Glutamatergic neuron (in vitro differentiated cells): ENCODE measurements around the gene PRKCE. TPM values are rescaled to one million over a fixed set of nuclear protein-coding genes. Genes with fewer than 3 reads are reported as not detected.

Experiments
- DNase-seq: peaks from one replicate; pipeline ENCODE4 v3.0.0; 2022
- H3K27ac Mint-ChIP-seq: one replicate; pipeline ENCODE4 v1.8.0; 2020; ENCODE audit warnings: mild to moderate bottlenecking, mixed read lengths, inconsistent platforms; ENCODE audit not compliant: unreplicated experiment
- H3K27me3 Mint-ChIP-seq: one replicate; pipeline ENCODE4 v1.8.0; 2020; ENCODE audit warnings: mild to moderate bottlenecking, moderate library complexity, mixed read lengths, inconsistent platforms; ENCODE audit not compliant: unreplicated experiment
- H3K36me3 Mint-ChIP-seq: one replicate; pipeline ENCODE4 v1.8.0; 2020; ENCODE audit warnings: mild to moderate bottlenecking, mixed read lengths, inconsistent platforms; ENCODE audit not compliant: unreplicated experiment
- H3K4me1 Mint-ChIP-seq: one replicate; pipeline ENCODE4 v1.8.0; 2020; ENCODE audit warnings: mild to moderate bottlenecking, low read depth, mixed read lengths, inconsistent platforms; ENCODE audit not compliant: unreplicated experiment
- H3K4me3 Mint-ChIP-seq: one replicate; pipeline ENCODE4 v1.8.0; 2020; ENCODE audit warnings: mild to moderate bottlenecking, mixed read lengths, inconsistent platforms; ENCODE audit not compliant: unreplicated experiment
- H3K9me3 Mint-ChIP-seq: one replicate; pipeline ENCODE4 v1.8.0; 2020; ENCODE audit warnings: mild to moderate bottlenecking, moderate library complexity, mixed read lengths, inconsistent platforms; ENCODE audit not compliant: unreplicated experiment
- total RNA-seq: library from RNA; stranded (reverse); fragmentation: NEBNext Ultra II Directional; extraction: Animal tissue kit (Norgen Biotek cat#: 25700); gene quantifications from one replicate; pipeline ENCODE4 v1.2.1, GENCODE V29; 2021; ENCODE audit not compliant: unreplicated experiment
- TF ChIP-seq, protein P1 (sequence below): fragments of 200-600 bp; sonication (generic); IDR thresholded peaks from one replicate; pipeline ENCODE4 v1.5.0; 2021; ENCODE audit not compliant: partially characterized antibody, unreplicated experiment

PRKCE gene
- total RNA-seq, 1 donor from 2014 or later, result 74.8 TPM

DNA sequence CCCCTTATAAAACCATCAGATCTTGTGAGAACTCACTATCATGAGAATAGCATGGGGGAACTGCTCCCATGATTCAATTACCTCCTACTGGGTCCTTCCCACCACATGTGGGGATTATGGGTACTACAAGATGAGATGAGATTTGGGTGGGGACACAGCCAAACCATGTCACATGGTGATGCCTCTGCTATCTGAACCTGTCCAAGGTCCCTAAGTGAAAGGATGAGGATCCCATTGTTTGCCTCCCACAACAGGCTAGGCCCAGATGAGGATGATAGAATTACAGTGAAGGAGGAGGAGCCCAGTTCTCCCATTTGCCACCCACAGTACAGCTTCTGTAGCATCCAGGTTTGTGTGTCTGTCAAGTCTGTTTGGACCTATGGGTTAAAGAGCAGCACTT lies 65.4 kb downstream of the PRKCE start:
- Mint-ChIP-seq H3K27ac (no peak overlapping the region), H3K36me3 (peaks cover 6% of the 10 kb centered on the region), H3K9me3 (peaks cover 6% of the 10 kb centered on the region), H3K4me1 (peaks cover 17% of the 10 kb centered on the region), H3K4me3 (no peak overlapping the region), H3K27me3 (peaks cover 7% of the 10 kb centered on the region)
- TF ChIP-seq, protein P1, sequence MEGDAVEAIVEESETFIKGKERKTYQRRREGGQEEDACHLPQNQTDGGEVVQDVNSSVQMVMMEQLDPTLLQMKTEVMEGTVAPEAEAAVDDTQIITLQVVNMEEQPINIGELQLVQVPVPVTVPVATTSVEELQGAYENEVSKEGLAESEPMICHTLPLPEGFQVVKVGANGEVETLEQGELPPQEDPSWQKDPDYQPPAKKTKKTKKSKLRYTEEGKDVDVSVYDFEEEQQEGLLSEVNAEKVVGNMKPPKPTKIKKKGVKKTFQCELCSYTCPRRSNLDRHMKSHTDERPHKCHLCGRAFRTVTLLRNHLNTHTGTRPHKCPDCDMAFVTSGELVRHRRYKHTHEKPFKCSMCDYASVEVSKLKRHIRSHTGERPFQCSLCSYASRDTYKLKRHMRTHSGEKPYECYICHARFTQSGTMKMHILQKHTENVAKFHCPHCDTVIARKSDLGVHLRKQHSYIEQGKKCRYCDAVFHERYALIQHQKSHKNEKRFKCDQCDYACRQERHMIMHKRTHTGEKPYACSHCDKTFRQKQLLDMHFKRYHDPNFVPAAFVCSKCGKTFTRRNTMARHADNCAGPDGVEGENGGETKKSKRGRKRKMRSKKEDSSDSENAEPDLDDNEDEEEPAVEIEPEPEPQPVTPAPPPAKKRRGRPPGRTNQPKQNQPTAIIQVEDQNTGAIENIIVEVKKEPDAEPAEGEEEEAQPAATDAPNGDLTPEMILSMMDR, result no peak
- DNase-seq, result no peak

- no peak for DNase-seq
- H3K27ac Mint-ChIP-seq, result no peak overlapping the region
- H3K27me3 Mint-ChIP-seq, result peaks cover 8% of the 10 kb centered on the region
- TF ChIP-seq, protein P1, result no peak
- H3K9me3 Mint-ChIP-seq, result peaks cover 7% of the 10 kb centered on the region
- H3K4me3 Mint-ChIP-seq, result no peak overlapping the region
- peaks cover 10% of the 10 kb centered on the region for H3K36me3 Mint-ChIP-seq
- H3K4me1 Mint-ChIP-seq, result peaks cover 13% of the 10 kb centered on the region
Observed at GRCh38 chr2:45720210-45720609, 68.7 kb downstream of the PRKCE start.

DNA sequence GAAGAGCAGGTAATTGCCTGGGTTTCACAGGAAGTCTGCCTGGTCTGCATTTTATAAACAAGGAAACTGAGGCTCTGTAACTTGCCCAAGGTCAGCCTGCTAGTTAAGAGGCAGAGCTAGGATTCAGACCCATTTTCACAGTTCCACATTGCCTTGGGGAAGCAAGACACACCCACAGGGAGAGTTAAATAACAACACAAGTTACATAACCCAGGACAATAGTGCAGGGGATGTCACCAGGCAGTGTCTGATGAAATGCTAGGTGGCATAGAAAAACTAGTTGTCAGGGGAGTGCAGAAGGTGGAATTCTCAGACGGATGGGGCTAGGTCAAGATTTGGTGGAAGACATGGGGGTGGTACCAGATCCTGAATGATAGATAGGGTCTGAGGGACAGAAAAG lies 69.7 kb downstream of the PRKCE start:
- no peak overlapping the region for H3K27ac Mint-ChIP-seq
- no peak for DNase-seq
- peaks cover 10% of the 10 kb centered on the region for H3K36me3 Mint-ChIP-seq
- TF ChIP-seq, protein P1, result no peak
- H3K4me1 Mint-ChIP-seq, result peaks cover 17% of the 10 kb centered on the region
- H3K4me3 Mint-ChIP-seq, result no peak overlapping the region
- H3K9me3 Mint-ChIP-seq, result peaks cover 7% of the 10 kb centered on the region
- peaks cover 8% of the 10 kb centered on the region for H3K27me3 Mint-ChIP-seq

DNA sequence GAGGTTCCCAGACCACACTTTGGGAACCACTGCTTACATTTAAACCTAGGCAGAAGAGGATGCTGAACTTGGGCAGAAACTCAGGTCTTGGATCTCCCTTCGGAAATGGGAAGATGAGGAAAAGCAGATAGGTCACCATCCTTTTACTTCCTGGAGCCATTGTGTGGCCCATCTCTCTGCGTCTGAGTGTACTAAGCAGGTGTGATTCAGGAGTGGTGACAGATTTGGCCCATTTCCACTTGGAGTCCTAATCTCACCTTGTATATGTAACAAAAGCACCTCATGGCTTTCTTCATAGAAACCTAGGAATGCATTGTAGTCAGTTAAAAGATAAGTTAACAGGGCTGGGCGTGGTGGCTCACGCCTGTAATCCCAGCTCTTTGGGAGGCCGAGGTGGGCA lies 71.0 kb downstream of the PRKCE start:
- Mint-ChIP-seq H3K36me3 (peaks cover 7% of the 10 kb centered on the region), H3K27ac (no peak overlapping the region), H3K4me3 (no peak overlapping the region), H3K4me1 (peaks cover 26% of the 10 kb centered on the region), H3K27me3 (peaks cover 8% of the 10 kb centered on the region), H3K9me3 (peaks cover 2% of the 10 kb centered on the region)
- DNase-seq, result no peak
- TF ChIP-seq, protein P1, result no peak

DNA sequence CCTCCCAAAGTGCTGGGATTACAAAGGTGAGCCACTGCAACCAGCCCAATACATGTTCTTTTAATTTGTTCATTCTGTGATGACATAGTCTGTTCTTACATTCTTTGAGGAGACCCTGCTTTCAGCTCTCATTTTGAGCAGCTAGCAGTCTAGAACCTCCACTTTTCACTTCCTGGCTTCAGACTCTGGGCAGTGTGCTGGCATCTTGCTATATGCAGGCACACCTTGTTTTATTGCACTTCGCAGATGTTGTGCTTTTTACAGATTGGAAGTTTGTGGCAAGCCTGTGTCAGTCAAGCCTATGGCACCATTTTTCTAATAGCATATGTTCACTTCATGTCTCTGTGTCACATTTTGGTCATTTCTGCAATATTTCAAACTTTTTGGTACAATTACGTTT lies 72.4 kb downstream of the PRKCE start:
- no peak overlapping the region for H3K27ac Mint-ChIP-seq
- H3K27me3 Mint-ChIP-seq, result peaks cover 8% of the 10 kb centered on the region
- DNase-seq, result no peak

More for the DNA sequence above, 72.4 kb downstream of the PRKCE start:
- TF ChIP-seq, protein P1, result no peak
- Mint-ChIP-seq H3K4me1 (peaks cover 26% of the 10 kb centered on the region), H3K4me3 (no peak overlapping the region), H3K9me3 (peaks cover 2% of the 10 kb centered on the region), H3K36me3 (peaks cover 4% of the 10 kb centered on the region)
